HCT116 (cell line): Measurements from ENCODE around the gene KCND3. TPM values are rescaled to one million over a fixed set of nuclear protein-coding genes. Genes with fewer than 3 reads are reported as not detected.

Experiments
- ATAC-seq: fragments of 200-7000 bp; cut with Tn5 transposase; 2 replicates; pipeline ENCODE4 v1.9.1; 2020; ENCODE audit warnings: mild to moderate bottlenecking, moderate library complexity
- BruUV-seq: library from RNA; stranded (reverse); fragments of 400-500 nt; replicated peaks from 2 replicates; lab custom pipeline; 2021; lab: Mats Ljungman, UMichigan
- CTCF ChIA-PET: fragments of 300-600 bp; sonication (Branson Sonifier 250); formaldehyde crosslinking; loops from one replicate; lab custom pipeline; 2021; ENCODE audit warnings: antibody characterized with exemption; lab: Charles Lee
- POLR2A ChIA-PET: fragments of 300-600, 350-600 bp; sonication (Branson Sonifier 250); formaldehyde crosslinking; loops from one replicate; lab custom pipeline; 2021; ENCODE audit warnings: antibody characterized with exemption; lab: Charles Lee
- RAD21 ChIA-PET, 2 experiments: fragments of 300-600 bp; sonication (Branson Sonifier 250); formaldehyde crosslinking; loops; one replicate each; lab custom pipeline; 2023; ENCODE audit warnings: low total read pairs in 2 of 2; ENCODE audit not compliant: uncharacterized antibody in 2 of 2, unreplicated experiment in 2 of 2, low non-redundant PET in 1 of 2; lab: Charles Lee
- DNase-seq: peaks from one replicate; pipeline ENCODE4 v3.0.0-alpha.2; 2010; ENCODE audit warnings: low read depth, low spot score
- H2AFZ ChIP-seq: fragments of 200-600 bp; shearing (Covaris generic), sonication (generic); 2 replicates; pipeline ENCODE4 v1.6.1; 2017; ENCODE audit warnings: low read depth, mixed run types, mixed read lengths, antibody characterized with exemption, low read length; ENCODE audit not compliant: poor library complexity, severe bottlenecking
- H3K27ac ChIP-seq: 2 replicates; pipeline ENCODE4 v1.5.1; 2012; ENCODE audit warnings: low read depth, low read length
- H3K27me3 ChIP-seq: fragments of 200-600 bp; sonication (generic); 2 replicates; pipeline ENCODE4 v1.6.1; 2016; ENCODE audit warnings: mixed run types, low read length, mixed read lengths; ENCODE audit not compliant: insufficient read depth
- H3K36me3 ChIP-seq, 2 experiments: fragments of 200-500 bp in 1 of 2; fragments of 200-600 bp in 1 of 2; sonication (Bioruptor generic) in 1 of 2; sonication (generic) in 1 of 2; 2 replicates each; pipeline versions ENCODE4 v1.5.1 to v1.6.1; 2014 to 2016; ENCODE audit warnings: low read length in 2 of 2, inconsistent platforms in 1 of 2, mixed read lengths in 1 of 2, mixed run types in 1 of 2; ENCODE audit not compliant: insufficient read depth in 2 of 2, control insufficient read depth in 1 of 2
- H3K4me1 ChIP-seq, 2 experiments: fragments of 200-600 bp in 1 of 2; sonication (generic) in 1 of 2; 2 replicates each; pipeline versions ENCODE4 v1.5.1 to v1.6.1; 2012 to 2017; ENCODE audit warnings: low read length in 2 of 2, inconsistent platforms in 1 of 2, mild to moderate bottlenecking in 1 of 2, mixed read lengths in 1 of 2, mixed run types in 1 of 2, moderate library complexity in 1 of 2; ENCODE audit not compliant: insufficient read depth in 2 of 2, control insufficient read depth in 1 of 2
- H3K4me2 ChIP-seq: fragments of 200-600 bp; sonication (generic); 2 replicates; pipeline ENCODE4 v1.6.1; 2017; ENCODE audit warnings: mixed run types, low read length, mixed read lengths
- H3K4me3 ChIP-seq, 2 experiments: fragments of 200-600 bp in 1 of 2; sonication (generic) in 1 of 2; replicated peaks in 1 of 2; 2 replicates each; pipeline ENCODE4 v1.5.1; 2011 to 2016; ENCODE audit warnings: low read length in 2 of 2, control low read depth in 1 of 2, low read depth in 1 of 2, mild to moderate bottlenecking in 1 of 2, mixed read lengths in 1 of 2, mixed run types in 1 of 2
- H3K79me2 ChIP-seq: fragments of 200-600 bp; sonication (generic); 2 replicates; pipeline ENCODE4 v1.6.1; 2017; ENCODE audit warnings: mild to moderate bottlenecking, mixed run types, low read length, moderate library complexity, mixed read lengths; ENCODE audit not compliant: insufficient read depth
- H3K9ac ChIP-seq: fragments of 200-600 bp; sonication (generic); 2 replicates; pipeline ENCODE4 v1.6.1; 2016; ENCODE audit warnings: low read length, mixed read lengths
- H3K9me2 ChIP-seq: fragments of 200-600 bp; sonication (generic), shearing (Covaris generic); 2 replicates; pipeline ENCODE4 v1.6.1; 2017; ENCODE audit warnings: mixed run types, mild to moderate bottlenecking, moderate library complexity; ENCODE audit not compliant: insufficient read depth
- H3K9me3 ChIP-seq, 2 experiments: fragments of 200-500 bp in 1 of 2; fragments of 200-600 bp in 1 of 2; sonication (Bioruptor generic) in 1 of 2; sonication (generic) in 1 of 2; 2 replicates each; pipeline ENCODE4 v1.6.1; 2014 to 2017; ENCODE audit warnings: low read length in 2 of 2, mixed read lengths in 2 of 2, inconsistent platforms in 1 of 2, low read depth in 1 of 2, mild to moderate bottlenecking in 1 of 2, mixed run types in 1 of 2, moderate library complexity in 1 of 2; ENCODE audit not compliant: control insufficient read depth in 1 of 2, insufficient read depth in 1 of 2
- H4K20me1 ChIP-seq: fragments of 200-600 bp; sonication (generic), shearing (Covaris generic); 2 replicates; pipeline ENCODE4 v1.6.1; 2017; ENCODE audit warnings: mixed run types, mild to moderate bottlenecking, moderate library complexity; ENCODE audit not compliant: insufficient read depth
- CBX3 ChIP-seq: IDR thresholded peaks from 2 replicates; pipeline ENCODE4 v1.6.1; 2012; ENCODE audit warnings: low read depth
- CEBPB ChIP-seq: IDR thresholded peaks from 2 replicates; pipeline ENCODE4 v1.6.1; 2012; ENCODE audit warnings: low read depth
- EGR1 ChIP-seq: IDR thresholded peaks from 2 replicates; pipeline ENCODE4 v1.6.1; 2012; ENCODE audit warnings: low read depth
- EZH2 ChIP-seq: fragments of 200-600 bp; sonication (generic); IDR thresholded peaks from 2 replicates; pipeline ENCODE4 v1.6.1; 2017; ENCODE audit warnings: antibody characterized with exemption, mixed run types
- FOSL1 ChIP-seq: IDR thresholded peaks from 2 replicates; pipeline ENCODE4 v1.6.1; 2012; ENCODE audit warnings: low read depth
- JUND ChIP-seq: IDR thresholded peaks from 2 replicates; pipeline ENCODE4 v1.6.1; 2012
- MAX ChIP-seq: IDR thresholded peaks from 2 replicates; pipeline ENCODE4 v1.6.1; 2012
- POLR2A ChIP-seq: IDR thresholded peaks from 2 replicates; pipeline ENCODE4 v1.7.0; 2011; ENCODE audit warnings: borderline replicate concordance; ENCODE audit not compliant: insufficient read depth, insufficient read length; ENCODE audit errors: extremely low read depth
- POLR2AphosphoS5 ChIP-seq: IDR thresholded peaks from 2 replicates; pipeline ENCODE4 v1.6.1; 2011; ENCODE audit warnings: mild to moderate bottlenecking, low read depth, low read length, moderate library complexity
- RAD21 ChIP-seq: IDR thresholded peaks from 2 replicates; pipeline ENCODE4 v1.6.1; 2012; ENCODE audit warnings: low read depth, mild to moderate bottlenecking
- REST ChIP-seq: IDR thresholded peaks from 2 replicates; pipeline ENCODE4 v1.6.1; 2012; ENCODE audit warnings: low read depth
- SIN3A ChIP-seq: IDR thresholded peaks from 2 replicates; pipeline ENCODE4 v1.6.1; 2012; ENCODE audit warnings: low read depth
- SP1 ChIP-seq: IDR thresholded peaks from 2 replicates; pipeline ENCODE4 v1.6.1; 2012; ENCODE audit warnings: low read depth
- SRF ChIP-seq: IDR thresholded peaks from 2 replicates; pipeline ENCODE4 v1.6.1; 2012; ENCODE audit warnings: low read depth
- YY1 ChIP-seq: IDR thresholded peaks from 2 replicates; pipeline ENCODE4 v1.6.1; 2011; ENCODE audit warnings: low read length, low read depth, moderate library complexity, mild to moderate bottlenecking; ENCODE audit not compliant: insufficient replicate concordance; ENCODE audit errors: extremely low read depth
- ZFX ChIP-seq: fragments of 450-650 bp; IDR thresholded peaks from 2 replicates; pipeline ENCODE4 v1.6.1; 2017
- ZNF274 ChIP-seq: fragments of 200-500 bp; sonication (Bioruptor generic); IDR thresholded peaks from 2 replicates; pipeline ENCODE4 v1.6.1; 2014; ENCODE audit warnings: mild to moderate bottlenecking, low read depth, low read length, inconsistent platforms
- intact Hi-C: fragments of 100-400 bp; cut with micrococcal nuclease; formaldehyde crosslinking; loops from 2 replicates; pipeline ENCODE4 v1.10.0; 2022
- total RNA-seq: library from RNA; stranded (reverse); gene quantifications from one replicate; pipeline ENCODE4 v1.2.1, GENCODE V29; 2021; ENCODE audit not compliant: unreplicated experiment
- TF ChIP-seq, protein P1 (sequence below): IDR thresholded peaks from 2 replicates; pipeline ENCODE4 v1.6.1; 2012
- TF ChIP-seq, protein P2 (sequence below), 3 experiments: fragments of 200-600 bp in 1 of 3; sonication (generic) in 1 of 3; IDR thresholded peaks in 2 of 3; conservative IDR thresholded peaks in 1 of 3; 2 replicates each; pipeline ENCODE4 v1.5.1; 2012 to 2017; ENCODE audit warnings: low read depth in 2 of 3, low read length in 2 of 3, antibody characterized with exemption in 1 of 3, borderline replicate concordance in 1 of 3, control low read depth in 1 of 3, mild to moderate bottlenecking in 1 of 3, mixed read lengths in 1 of 3, mixed run types in 1 of 3, moderate library complexity in 1 of 3; ENCODE audit not compliant: insufficient read depth in 1 of 3
- TF ChIP-seq, protein P3 (sequence below): IDR thresholded peaks from 2 replicates; pipeline ENCODE4 v1.6.1; 2011; ENCODE audit warnings: mild to moderate bottlenecking, low read length, moderate library complexity; ENCODE audit not compliant: insufficient replicate concordance; ENCODE audit errors: extremely low read depth

The KCND3 gene
- total RNA-seq, 1 experiment from 2014 or later, result 0.44 TPM

DNA sequence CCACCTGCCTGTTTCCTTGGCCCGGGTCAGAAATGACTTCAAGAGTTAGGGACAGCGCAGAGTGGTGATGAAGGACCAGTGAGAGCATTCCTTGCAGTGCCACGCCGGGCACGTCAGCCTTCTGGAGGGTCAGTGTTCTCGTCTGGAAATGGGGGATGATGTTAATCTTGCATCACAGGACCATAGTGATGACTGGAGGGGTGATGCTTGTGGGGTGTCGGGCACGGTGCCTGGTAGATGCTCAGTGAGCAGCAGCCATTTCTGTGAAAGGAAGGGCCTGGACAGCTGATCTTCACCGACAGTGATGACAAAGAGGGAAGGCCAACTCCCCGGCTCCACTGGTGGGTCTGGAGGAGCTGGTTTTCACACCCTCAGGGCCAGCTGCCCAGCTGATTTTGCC, 177.6 kb downstream of the KCND3 start:
- H3K36me3 ChIP-seq, result no peaks in the 10 kb centered on the region
- ATAC-seq, result no peak
- DNase-seq, result no peak
- ChIA-PET POLR2A (no interaction called here), RAD21 (no interaction called here)
- no peaks in the 10 kb centered on the region for H3K9me2 ChIP-seq
- H3K4me2 ChIP-seq, result no peak overlapping the region
- TF ChIP-seq EZH2 (no peak), SRF (no peak), REST (no peak), JUND (no peak), SIN3A (no peak), RAD21 (no peak), ZNF274 (no peak), POLR2A (no peak), MAX (no peak), CBX3 (no peak), SP1 (no peak), EGR1 (no peak), FOSL1 (no peak), POLR2AphosphoS5 (no peak), YY1 (no peak), CEBPB (no peak), ZFX (no peak)
- TF ChIP-seq, protein P1, sequence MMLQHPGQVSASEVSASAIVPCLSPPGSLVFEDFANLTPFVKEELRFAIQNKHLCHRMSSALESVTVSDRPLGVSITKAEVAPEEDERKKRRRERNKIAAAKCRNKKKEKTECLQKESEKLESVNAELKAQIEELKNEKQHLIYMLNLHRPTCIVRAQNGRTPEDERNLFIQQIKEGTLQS, result no peak
- TF ChIP-seq, protein P2, sequence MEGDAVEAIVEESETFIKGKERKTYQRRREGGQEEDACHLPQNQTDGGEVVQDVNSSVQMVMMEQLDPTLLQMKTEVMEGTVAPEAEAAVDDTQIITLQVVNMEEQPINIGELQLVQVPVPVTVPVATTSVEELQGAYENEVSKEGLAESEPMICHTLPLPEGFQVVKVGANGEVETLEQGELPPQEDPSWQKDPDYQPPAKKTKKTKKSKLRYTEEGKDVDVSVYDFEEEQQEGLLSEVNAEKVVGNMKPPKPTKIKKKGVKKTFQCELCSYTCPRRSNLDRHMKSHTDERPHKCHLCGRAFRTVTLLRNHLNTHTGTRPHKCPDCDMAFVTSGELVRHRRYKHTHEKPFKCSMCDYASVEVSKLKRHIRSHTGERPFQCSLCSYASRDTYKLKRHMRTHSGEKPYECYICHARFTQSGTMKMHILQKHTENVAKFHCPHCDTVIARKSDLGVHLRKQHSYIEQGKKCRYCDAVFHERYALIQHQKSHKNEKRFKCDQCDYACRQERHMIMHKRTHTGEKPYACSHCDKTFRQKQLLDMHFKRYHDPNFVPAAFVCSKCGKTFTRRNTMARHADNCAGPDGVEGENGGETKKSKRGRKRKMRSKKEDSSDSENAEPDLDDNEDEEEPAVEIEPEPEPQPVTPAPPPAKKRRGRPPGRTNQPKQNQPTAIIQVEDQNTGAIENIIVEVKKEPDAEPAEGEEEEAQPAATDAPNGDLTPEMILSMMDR (IDR thresholded peaks at IDR 0.05 in 2 of 3, conservative IDR thresholded peaks at IDR 0.05 in 1 of 3; ENCODE audit: borderline replicate concordance in 1 of 3, insufficient read depth in 1 of 3, low read depth in 2 of 3, low read length in 2 of 3), result no peak
- TF ChIP-seq, protein P3, sequence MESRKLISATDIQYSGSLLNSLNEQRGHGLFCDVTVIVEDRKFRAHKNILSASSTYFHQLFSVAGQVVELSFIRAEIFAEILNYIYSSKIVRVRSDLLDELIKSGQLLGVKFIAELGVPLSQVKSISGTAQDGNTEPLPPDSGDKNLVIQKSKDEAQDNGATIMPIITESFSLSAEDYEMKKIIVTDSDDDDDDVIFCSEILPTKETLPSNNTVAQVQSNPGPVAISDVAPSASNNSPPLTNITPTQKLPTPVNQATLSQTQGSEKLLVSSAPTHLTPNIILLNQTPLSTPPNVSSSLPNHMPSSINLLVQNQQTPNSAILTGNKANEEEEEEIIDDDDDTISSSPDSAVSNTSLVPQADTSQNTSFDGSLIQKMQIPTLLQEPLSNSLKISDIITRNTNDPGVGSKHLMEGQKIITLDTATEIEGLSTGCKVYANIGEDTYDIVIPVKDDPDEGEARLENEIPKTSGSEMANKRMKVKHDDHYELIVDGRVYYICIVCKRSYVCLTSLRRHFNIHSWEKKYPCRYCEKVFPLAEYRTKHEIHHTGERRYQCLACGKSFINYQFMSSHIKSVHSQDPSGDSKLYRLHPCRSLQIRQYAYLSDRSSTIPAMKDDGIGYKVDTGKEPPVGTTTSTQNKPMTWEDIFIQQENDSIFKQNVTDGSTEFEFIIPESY, result no peak
- TF ChIP-seq, all 23 proteins: peak for 0
- Histone ChIP-seq H2AFZ (no peak overlapping the region), H3K79me2 (no peaks in the 10 kb centered on the region), H3K4me3 (no peak overlapping the region), H4K20me1 (no peaks in the 10 kb centered on the region), H3K9me3 (no peaks in the 10 kb centered on the region), H3K27me3 (no peaks in the 10 kb centered on the region; the same call in 1 of the 2 replicates), H3K4me1 (no peaks in the 10 kb centered on the region), H3K9ac (no peak overlapping the region), H3K27ac (no peak overlapping the region)
- CTCF ChIA-PET, result no interaction called here
- BruUV-seq, result no TSS peak
- intact Hi-C loops, result no loop called here
